ENCODE measurements around the gene PCGF3.
"Not testable (repeated sequence)": the region's sequence is repeated elsewhere in the genome, so short reads cannot be mapped to it uniquely, and the experiment has no call there.

Gene PCGF3

DNA sequence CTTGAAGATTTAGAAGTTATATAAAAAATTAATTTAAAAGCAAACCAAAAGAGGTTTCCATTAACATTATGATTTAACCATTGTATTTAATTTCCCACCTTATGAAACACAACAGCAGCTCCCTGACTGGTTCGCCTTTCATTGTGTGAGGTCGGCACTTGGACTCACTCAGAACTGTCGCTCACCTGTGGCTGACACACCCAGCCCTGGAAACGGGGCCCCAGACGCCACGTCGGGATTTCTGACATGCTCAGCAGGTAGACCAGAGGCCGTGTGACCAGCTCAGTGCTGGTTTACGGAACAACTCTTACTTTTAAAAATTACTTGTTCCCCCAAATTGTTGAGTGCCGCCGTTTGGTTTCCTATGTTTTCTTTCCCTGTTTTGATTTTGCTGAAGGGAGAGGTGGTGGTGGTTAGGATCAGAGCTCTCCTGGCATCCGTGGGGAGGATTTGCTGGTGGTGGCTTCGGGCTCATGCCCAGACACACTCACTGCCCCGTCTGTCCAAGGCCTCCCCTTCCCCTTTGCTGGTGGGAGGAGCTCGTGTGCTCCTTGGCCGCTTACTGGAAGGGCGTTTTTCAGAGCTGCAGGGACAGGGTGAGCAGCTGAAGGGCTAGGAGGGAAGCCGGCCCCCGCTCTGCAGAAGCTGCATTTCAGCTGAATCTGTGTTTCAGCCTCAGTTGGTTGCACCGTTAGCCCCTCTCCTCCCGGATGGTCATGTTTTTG is 61.1 kb downstream of the PCGF3 start:
- DNase-seq, result no peak

DNA sequence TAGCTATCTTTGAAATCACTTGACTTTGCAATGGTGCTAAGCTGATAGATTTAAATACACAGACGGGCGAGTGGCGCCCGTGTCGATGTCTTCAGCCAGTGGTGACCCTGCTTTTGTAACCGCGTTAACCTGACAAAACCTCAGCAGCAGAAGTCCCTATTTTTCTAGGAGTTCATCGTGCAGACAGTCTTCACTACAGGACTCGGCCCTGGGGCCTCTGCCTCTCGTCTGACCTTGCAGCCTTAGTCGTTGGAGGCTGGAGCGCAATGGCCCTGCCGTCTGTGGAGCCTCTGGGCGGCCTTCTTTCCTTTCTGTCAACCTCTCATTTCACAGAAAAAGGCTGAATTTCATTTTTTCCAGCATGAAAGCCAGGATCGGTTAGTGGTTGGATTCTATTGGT is 62.4 kb downstream of the PCGF3 start:
- DNase-seq, result no peak

DNA sequence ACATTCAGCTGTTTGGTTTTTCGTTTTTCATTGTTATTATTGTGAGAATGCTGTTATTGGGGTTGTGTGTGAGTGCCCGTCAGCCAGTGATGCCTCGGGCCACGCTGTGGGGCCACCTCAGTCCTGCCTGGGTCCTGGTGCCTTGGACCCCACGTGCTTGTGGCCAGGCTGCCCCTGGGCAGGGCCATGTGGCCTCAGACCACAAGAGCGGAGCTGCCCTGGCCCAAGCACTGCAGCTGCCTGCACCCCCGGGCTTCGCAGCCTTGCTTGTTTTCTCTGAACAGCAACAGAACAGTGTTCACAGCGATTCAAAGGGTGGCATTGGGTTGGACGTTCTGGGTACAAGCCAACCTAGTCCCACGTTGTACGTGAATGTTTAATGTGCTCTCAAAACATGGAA is 63.4 kb downstream of the PCGF3 start:
- no peak for DNase-seq

DNA sequence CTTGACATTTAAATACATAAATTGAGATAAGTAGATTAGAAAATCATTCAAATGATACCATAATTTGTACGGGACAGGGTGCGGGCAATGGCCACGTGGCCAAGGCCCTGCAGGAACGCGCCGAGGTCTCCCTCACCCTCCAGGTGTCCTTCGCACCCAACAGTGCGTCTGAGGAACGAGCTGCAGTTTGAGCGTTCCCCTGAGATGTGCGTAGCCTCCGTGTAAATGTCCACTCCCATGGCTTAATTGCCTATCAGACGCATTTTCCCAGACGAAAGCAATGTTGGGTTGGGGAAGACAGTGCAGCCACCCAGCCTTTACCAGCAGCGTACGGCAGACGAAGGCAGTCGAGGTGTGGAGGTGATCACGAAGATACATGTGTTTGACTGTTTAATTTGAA is 63.9 kb downstream of the PCGF3 start:
- DNase-seq, result no peak

DNA sequence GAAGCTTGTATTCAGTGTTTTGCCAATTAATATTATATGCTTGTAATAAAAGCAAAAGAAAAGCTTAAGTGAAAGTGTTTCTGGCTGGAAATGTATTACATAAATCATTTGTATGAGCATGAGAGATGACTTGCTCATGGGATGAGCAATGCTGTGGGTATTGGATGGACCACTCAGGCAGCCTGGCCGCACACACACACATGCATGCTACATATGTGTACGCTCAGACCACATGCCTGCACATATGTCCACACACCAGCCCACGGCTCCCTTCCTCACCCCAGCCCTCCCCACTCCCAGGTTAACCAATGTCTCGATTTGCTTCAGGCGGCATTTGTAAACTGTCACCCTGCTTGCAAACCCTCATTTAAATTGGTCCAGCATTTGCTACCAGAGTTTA is 64.4 kb downstream of the PCGF3 start:
- DNase-seq, result no peak

DNA sequence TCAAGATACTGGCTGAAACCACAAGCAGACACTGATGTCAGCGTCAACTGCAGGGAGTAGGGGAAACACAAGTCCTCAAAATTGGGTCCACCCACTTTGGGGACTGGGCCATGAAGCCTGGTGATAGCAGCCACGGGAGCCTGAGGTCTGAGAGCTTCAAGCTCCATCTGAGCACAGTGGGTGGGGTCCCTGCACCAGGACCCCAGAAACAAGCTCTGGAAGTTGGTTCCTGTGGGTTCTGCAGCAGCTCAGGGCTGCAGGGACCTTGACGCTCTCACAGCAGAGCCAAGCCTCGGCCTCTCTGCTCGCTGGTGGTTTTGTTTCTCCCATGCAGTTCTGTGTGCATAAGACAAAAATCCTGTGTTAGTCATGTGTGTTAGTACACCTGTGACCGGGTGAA is 65.8 kb downstream of the PCGF3 start:
- DNase-seq, result no peak

DNA sequence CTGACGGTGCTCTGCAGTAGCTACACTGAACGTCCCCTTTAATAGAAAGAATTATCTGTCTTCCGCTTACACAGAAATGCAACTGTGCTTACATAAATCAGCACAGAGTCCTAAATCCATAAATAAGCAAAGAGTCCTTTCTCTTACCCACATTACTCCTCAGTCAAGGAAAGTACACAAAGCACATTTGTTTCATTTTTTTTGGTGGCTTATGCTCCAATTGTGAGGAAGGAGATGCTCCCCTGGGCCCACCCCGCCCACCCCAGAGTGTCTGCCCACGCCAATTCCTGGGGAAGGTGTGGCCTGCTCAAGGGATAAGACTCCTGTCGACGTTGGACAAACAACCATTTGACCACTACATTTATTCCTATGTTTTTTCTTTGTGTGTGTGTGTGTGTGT is 66.5 kb downstream of the PCGF3 start:
- no peak for DNase-seq

DNA sequence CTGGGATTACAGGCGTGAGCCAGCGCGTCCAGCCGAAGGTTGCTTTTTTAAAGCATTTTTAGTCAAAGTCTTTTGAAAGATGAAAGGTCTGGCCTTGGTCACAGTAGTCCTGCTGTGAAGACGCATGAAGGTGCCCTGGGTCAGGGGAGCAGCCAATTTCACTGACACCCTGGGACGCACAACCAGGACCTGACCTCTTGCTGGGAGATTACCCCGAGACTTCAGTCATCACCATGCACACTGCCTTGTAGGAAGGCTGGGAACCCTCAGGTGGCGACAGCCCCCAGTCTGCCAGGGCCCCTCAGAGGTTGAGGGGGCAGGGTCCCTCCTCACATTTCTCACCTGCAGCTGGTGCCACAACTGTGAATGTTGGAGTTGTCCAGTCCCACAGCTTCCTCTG is 67.1 kb downstream of the PCGF3 start:
- no peak for DNase-seq

DNA sequence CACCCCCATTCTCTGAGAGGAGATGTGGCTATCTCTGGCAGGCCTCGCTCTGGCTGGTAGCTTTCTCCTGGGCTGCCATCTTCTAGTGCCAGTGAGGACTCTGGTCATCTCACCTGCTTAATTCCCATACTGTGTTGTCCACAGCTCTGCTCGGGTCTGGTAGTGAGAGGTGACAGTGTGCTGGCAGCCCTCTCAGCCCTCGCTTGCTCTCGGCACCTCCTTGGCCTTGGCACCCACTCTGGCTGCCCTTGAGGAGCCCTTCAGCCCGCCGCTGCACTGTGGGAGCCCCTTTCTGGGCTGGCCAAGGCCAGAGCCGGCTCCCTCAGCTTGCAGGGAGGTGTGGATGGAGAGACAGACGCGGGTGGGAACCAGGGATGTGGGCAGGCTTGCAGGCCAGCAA is 67.6 kb downstream of the PCGF3 start:
- no peak for DNase-seq

DNA sequence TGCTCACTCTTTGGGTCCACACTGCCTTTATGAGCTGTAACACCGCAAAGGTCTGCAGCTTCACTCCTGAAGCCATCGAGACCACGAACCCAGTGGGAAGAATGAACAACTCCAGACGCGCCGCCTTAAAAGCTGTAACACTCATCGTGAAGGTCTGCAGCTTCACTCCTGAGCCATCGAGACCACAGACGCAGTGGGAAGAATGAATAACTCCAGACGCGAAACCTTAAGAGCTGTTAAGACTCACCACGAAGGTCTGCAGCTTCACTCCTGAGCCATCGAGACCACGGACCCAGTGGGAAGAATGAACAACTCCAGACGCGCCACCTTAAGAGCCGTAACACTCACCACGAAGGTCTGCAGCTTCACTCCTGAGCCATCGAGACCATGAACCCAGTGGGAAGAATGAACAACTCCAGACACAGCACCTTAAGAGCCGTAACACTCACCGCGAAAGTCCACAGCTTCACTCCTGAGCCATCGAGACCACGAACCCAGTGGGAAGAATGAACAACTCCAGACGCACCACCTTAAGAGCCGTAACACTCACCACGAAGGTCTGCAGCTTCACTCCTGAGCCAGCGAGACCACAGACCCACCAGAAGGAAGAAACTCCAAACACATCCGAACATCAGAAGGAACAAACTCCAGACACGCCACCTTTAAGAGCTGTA is 68.9 kb downstream of the PCGF3 start:
- not testable (repeated sequence) for DNase-seq

DNA sequence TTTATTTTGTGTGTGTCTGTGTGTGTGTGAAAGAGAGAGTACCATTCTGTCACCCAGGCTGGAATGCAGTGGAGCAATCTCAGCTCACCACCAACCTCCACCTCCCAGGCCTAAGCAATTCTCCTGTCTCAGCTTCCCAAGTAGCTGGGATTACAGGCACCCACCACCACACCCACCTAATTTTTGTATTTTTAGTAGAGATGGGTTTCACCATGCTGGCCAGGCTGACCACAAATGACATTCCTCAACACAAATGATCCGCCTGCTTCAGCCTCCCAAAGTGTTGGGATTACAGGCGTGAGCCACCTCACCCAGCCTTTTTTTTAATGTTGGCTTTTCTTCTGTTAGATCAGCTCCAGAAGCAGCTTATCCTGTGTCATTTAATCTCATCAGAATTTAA is 69.9 kb downstream of the PCGF3 start:
- DNase-seq, result not testable (repeated sequence)

DNA sequence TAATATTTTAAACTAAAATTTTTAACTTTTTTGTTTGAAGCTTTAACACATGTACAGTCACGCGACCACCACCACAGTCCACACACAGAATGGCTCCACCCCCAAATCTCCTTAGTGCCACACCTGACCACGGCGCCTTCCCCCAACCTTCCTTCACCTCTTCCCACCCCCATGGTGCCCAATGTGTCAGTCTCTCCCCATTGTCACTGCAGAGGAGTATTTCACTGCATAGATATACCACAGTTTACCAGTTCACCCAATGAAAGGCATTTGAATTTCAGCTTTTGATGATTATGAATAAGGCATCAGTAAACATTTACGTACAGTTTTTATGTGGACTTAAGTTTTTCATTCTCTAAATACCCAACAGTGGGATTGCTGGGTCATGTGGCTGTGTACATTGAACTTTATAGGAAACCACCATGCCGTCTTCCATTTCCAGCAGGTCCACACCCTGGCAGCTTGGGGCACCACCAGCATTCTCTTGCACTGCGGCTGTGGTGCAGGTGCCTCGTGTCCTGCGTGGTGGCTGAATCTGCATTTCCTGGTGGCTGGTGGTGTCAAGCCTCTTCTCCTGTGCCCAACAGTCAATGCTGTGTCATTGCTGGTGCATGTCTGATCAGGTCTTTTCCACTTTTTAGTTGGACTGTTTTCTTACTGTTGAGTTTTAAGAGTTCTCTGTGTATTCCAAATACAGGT is 71.3 kb downstream of the PCGF3 start:
- no peak for DNase-seq

DNA sequence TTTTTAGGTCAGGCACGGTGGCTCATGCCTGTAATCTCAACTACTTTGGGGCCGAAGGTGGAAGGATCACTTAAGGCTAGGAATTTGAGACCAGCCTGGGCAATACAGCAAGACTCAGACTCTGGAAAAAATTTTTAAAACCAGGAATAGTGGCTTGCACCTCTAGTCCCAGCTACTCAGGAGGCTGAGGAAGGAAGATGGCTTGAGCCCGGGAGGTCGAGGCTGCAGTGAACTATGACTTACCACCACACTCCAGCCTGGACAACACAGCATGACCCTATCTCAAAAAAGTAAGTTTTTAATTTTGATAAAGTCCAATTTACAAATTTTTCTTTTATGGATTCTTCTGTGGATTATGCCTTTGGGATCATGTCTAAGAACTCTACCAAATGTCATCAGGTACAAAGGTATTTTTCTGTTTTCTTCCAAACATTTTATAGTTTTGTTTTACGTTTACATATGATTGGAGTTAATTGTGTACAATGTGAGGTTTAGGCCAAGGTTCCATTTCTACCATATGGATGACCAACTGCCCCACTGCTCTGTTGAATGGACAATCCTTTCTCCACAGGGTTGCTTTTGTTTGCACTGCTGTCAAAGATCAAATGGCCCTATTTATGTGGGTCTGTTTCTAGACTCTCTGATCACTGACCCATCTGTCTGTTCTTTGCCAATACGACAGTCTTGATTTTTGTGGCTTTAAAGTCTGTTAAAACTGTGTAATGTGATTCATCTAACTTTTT is 72.1 kb downstream of the PCGF3 start:
- no peak for DNase-seq

DNA sequence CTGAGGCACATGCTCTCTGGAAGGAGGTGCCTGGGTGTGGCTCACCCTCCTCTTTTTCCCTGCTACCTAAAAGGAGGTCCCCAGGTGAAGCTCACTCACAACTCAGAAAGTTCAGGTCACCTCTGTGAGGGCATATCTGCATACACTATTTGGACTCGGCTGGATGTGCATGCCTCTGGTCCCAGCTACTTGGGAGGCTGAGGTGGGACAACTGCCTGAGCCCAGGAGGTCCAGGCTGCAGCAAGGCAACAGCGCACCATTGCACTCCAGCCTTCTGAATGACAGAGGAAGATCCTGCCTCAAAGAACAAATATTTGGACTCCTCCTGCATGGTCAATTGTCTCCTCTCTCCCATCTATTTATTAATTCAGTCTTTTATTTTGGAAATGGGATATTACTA is 73.9 kb downstream of the PCGF3 start:
- no peak for DNase-seq

DNA sequence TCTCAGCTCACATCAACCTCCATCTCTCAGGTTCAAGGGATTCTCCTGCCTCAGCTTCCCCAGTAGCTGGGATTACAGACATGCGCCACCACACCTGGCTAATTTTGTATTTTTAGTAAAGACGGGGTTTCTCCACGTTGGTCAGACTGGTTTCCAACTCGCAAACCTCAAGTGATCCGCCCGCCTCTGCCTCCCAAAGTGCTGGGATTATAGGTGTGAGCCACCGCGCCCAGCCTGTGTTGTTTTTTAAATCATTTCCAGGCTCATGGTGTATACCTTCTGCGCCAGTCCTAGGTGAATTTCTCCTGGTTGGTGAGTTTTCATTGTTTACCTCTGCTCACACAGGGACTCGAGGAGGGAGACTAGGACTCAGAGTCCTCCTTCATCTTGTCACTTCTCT is 74.6 kb downstream of the PCGF3 start:
- DNase-seq, result not testable (repeated sequence)

DNA sequence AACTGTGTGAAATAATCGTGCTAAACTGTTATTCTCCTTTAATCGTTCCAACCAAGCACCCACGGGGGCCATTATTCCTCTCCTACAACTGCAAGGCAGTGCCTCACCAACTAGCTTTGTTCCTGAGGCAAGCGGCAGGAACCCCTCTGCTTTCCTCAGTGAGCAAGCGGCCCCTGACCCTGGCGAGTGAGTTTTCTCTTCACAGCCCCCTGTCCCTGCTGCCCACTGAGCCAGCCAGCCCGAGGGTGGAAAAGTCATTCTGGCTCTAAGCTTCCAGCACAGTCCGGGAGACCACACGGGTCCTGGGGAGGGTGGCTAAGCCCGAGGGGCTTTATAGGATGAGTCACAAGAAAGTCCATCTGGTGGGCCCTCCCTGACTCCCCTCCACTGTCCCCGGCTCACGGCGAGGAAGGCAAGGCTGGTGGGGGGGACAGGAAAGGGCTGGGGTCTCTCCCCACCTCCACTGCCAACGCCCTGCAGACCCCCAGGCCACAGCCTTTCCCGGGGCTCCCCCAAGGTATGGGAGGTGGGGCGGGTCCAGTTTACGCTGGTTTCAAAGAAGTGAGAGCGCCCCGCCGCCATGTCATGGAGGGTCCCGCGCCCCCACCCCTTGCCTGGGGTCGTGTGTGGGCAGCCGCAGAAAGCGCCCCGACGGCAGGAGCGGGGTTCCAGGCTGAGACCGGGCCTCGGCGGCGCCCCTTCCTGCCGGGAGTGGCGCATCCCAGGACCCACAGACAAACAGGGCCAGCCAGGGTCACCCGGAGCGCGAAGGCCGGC is 75.3 kb downstream of the PCGF3 start:
- DNase-seq, result no peak

DNA sequence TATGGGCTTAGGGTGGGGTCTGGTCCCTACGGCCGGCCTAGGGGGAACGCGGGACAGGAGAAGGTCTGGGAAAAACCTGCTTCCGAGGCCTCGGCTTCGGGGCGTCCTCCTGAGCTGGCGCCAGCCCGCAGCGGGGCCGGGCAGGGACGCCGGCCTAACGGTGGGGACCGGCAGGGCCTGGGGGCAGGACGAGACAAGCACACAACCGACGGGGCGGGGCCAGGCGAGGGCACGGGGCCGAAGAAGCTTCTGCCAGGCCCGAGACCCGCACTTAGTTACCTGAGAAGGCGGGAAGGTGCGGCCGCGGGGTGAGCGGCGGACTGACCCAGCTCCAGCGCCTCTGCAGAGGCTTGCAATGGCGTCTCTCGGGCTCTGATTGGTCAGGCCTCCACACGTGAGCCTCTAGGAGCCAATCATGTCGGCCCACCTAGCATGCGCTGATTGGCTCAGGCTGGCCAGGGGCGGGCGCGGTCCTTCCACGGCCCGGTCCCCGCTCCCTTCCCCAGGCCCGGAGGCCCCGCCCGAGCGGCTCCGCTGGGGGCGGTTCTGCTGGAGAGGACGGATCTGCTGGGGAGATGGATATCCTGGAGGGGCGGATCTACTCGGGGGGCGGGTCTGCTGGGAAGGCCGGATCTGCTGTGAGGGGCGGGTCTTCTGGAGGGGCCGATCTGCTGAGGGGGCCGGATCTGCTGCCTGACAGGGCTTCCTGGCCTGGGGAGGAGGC is 76.0 kb downstream of the PCGF3 start:
- peak; percentile 98 for DNase-seq

DNA sequence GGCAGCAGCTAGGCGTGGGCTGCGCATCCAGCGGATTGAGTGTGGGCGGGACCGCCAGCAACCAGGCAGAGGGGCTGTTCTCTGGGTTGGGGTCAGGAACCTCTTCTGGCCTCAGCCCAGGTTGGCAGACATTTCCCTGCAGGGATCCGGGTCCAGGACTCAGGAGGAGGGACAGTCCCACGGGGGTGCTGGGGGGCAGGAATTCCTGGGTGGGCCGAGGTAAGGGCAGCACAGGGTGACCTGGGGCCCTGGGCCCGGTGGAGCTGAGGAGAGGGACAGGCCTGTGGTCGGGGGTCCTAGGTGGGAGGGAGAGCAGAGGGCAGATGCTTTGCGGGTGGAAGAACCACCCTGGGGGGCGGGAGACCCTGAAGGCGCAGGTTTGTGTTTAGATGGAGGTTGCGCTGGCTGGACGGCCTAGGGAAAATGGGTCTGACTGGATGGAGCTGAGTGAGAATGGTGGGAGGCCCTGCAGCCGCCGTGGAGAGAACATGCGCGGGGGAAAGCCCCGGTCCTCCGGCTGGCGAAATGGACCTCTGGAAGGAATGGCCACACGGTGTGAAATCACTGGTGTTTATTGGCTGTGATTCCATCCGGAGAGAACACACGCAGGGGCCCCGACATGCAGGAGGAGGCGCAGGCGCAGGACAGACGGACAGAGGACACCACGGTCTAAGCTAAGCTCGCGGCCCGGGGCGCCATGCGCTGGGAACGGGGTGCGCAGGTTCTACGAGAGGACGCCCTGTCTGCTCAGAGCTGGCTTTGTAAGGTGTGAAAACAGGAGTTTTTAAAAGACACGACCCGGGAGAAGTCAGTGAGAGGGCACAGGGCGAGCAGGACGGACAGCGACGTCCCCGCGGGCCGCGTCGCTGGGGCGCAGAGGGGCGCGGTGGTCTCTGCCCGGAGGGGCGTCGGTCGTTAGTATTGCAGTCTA is 79.0 kb downstream of the PCGF3 start:
- DNase-seq, result no peak

DNA sequence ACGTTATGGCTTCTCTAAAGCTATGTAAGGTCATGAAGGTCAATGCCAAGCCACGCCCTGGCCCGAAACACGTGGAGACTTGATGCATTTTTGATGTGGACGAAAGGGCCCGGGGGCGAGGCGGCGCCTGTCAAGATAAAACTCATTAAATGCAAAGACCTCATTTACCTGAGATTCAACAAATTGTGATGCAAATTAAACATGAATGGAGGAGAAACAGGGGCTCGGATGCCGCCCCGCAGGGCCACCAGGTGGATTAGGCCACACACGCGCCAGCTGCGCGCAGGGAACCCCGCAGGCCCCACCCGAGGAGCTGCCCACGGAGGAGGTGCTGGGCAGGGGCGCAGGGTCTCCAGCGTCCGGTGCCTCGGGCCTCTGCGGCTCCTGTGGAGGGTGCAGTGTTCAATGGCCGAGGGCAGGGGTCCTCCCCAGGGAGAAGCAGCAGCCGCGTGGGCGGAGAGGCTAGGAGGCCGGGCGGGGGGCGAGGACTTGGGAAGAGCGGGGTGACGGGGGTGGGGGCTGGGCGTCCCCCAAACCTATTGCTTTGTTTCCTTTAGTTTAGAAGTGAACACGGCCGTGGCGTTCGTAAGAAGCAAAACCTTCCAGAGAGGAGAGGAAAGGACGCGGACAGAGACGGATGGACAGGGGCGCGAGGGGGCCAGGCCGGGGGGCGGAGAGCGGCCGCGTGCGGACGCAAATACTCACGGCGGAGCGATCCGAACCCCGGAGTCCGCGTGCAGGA is 79.9 kb downstream of the PCGF3 start:
- no peak for DNase-seq

All from stimulated activated CD4-positive, alpha-beta T cell treated with anti-CD3 and anti-CD28 coated beads, Interleukin-4, amount 100 ng/mL, for 1 hour (primary cell).